ENCODE measurements around the gene NUDT16. TPM values are rescaled to one million over a fixed set of nuclear protein-coding genes. Genes with fewer than 3 reads are reported as not detected.

The NUDT16 gene
- total RNA-seq, 2 experiments from 2014 or later: 4.7 to 5.7 TPM

DNA sequence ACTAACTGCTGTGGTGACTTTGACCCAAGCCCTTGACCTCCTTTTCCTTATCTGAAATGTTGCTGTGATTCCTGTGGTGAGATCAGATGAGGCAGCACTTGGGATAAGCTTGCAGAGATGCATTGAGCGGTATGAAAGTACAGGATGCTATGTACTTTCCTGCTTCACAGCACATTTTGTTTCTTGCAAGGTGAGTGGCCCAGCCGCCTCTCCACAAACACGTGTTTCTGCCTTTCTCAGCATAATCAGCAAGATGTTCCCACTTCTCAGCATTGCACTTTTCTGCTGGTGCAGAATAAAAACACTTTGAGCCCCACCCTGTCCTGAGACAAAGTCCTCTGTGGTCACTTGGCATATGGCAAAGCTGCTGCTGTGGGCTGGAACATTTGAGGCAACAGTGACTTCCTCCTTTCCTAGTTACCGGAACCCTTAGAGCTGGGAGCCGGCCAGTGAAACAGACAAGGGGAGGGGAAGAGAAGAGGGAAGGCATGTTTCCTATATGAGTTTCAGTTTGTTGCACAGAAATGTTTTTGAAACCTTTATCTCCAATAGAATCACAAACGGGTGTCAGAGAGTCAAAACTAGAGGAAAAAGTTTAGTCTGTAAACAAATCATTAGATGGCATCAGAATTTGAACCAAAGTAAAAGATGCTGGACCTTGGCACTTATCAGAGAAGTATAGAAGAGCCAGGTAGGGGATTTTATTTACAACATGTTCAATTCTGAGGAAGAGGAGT is 5.0 kb downstream of the NUDT16 start:
- Mint-ChIP-seq H3K27ac (peak overlapping the region; percentile 27), H3K4me3 (peak overlapping the region; percentile 9), H3K27me3 (no peaks in the 10 kb centered on the region), H3K4me1 (ENCODE audit: low read depth) (peaks cover 41% of the 10 kb centered on the region), H3K36me3 (ENCODE audit: low read depth) (peaks cover 6% of the 10 kb centered on the region), H3K9me3 (no peaks in the 10 kb centered on the region)
- no peaks in the 10 kb centered on the region for H3K9me3 ChIP-seq (ENCODE audit: control insufficient read depth in 1 of 2, insufficient read depth in 1 of 2, low read length in 2 of 2)
- ChIA-PET POLR2A (no interaction called here), CTCF (no interaction called here)
- no peak for TF ChIP-seq CTCF (IDR thresholded peaks at IDR 0.05)
- peaks cover 2% of the 10 kb centered on the region for H3K36me3 ChIP-seq (ENCODE audit: insufficient read depth, low read length)
- H3K4me1 ChIP-seq (ENCODE audit: insufficient read depth, low read length): peaks cover 33% of the 10 kb centered on the region
- DNase-seq (peak in 3 of 14 experiments; percentile 13 to 39 (median 38)), ATAC-seq (ENCODE audit: poor library complexity) (no peak)
- no peak overlapping the region for H3K4me3 ChIP-seq (ENCODE audit: low read length)
- no peaks in the 10 kb centered on the region for H3K27me3 ChIP-seq (ENCODE audit: control insufficient read depth in 1 of 2, insufficient read depth in 2 of 2, low read length in 2 of 2)
- H3K27ac ChIP-seq (ENCODE audit: low read depth in 1 of 2, low read length in 2 of 2): peak overlapping the region in 1 of 2 donors; percentile 24
- intact Hi-C loops (cut with DNase I, micrococcal nuclease): loop anchor here (10.0 kb wide), 4 partner anchors 118 to 1028 kb away; partner anchors contain the start of genes ASTE1 (in 1 of the 2), ATP2C1 (in 1 of the 2), DNAJC13 (in 1 of the 2) and MRPL3 (in 1 of the 2)

DNA sequence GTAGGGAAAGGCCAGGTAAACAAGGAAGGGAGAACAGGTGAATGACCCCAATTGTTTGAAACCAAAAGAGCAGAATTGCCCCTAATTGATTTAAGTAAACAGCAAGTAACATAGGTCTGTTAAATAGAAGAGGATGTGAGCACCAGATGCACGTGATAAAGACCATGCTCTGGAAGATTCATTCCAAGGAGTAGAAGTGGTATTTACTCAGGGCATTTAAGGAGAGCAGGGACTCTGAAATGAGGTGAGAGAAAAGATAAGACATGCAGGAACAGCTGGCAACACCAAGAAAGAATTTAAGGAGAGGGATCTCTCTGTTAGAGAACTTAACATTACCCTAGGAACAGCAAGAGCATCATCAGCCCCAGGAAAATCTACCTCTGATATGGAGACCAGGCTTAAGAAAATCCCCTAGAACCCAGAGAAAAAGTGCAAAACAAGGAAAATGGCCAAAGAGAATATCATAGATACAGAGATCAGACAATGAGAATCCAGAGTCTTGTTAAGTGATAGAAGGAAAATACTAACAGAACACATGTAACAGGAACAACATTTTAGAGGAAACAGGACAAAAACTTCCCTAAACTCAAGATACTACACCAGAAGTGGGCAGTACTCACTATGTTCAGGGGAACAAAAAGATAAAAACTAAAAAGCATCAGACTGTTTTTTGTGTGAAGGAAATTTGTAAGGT is 6.4 kb downstream of the NUDT16 start:
- peaks cover 2% of the 10 kb centered on the region for H3K36me3 ChIP-seq (ENCODE audit: insufficient read depth, low read length)
- ATAC-seq (ENCODE audit: poor library complexity) (no peak), DNase-seq (no peak)
- CTCF ChIA-PET: no interaction called here
- no peaks in the 10 kb centered on the region for H3K36me3 Mint-ChIP-seq (ENCODE audit: low read depth)
- no peak overlapping the region for H3K4me3 Mint-ChIP-seq
- TF ChIP-seq CTCF (IDR thresholded peaks at IDR 0.05): no peak
- intact Hi-C loops (cut with DNase I, micrococcal nuclease): loop anchor here (1.0 to 10.0 kb wide), 5 partner anchors 99 to 1027 kb away; partner anchors contain the start of genes ASTE1 (in 1 of the 2), ATP2C1 (in 1 of the 2), DNAJC13 (in 1 of the 2) and MRPL3 (in 1 of the 2)
- peaks cover 22% of the 10 kb centered on the region for H3K4me1 ChIP-seq (ENCODE audit: insufficient read depth, low read length)
- no peaks in the 10 kb centered on the region for H3K9me3 ChIP-seq (ENCODE audit: control insufficient read depth in 1 of 2, insufficient read depth in 1 of 2, low read length in 2 of 2)
- POLR2A ChIA-PET: no interaction called here
- H3K27me3 Mint-ChIP-seq: no peaks in the 10 kb centered on the region
- peaks cover 31% of the 10 kb centered on the region for H3K4me1 Mint-ChIP-seq (ENCODE audit: low read depth)
- no peak overlapping the region for H3K4me3 ChIP-seq (ENCODE audit: low read length)
- no peaks in the 10 kb centered on the region for H3K9me3 Mint-ChIP-seq
- H3K27ac Mint-ChIP-seq: no peak overlapping the region
- H3K27ac ChIP-seq (ENCODE audit: low read depth in 1 of 2, low read length in 2 of 2): no peak overlapping the region
- H3K27me3 ChIP-seq (ENCODE audit: control insufficient read depth in 1 of 2, insufficient read depth in 2 of 2, low read length in 2 of 2): no peaks in the 10 kb centered on the region

GRCh38 chr3:131388490-131388799 is 6.9 kb downstream of the NUDT16 start:
- Mint-ChIP-seq H3K27me3 (no peaks in the 10 kb centered on the region), H3K9me3 (no peaks in the 10 kb centered on the region), H3K4me3 (no peak overlapping the region), H3K4me1 (ENCODE audit: low read depth) (peaks cover 27% of the 10 kb centered on the region), H3K27ac (no peak overlapping the region), H3K36me3 (ENCODE audit: low read depth) (no peaks in the 10 kb centered on the region)
- ChIA-PET POLR2A (no interaction called here), CTCF (no interaction called here)
- H3K4me1 ChIP-seq (ENCODE audit: insufficient read depth, low read length): peaks cover 19% of the 10 kb centered on the region
- no peak overlapping the region for H3K27ac ChIP-seq (ENCODE audit: low read depth in 1 of 2, low read length in 2 of 2)
- TF ChIP-seq CTCF (IDR thresholded peaks at IDR 0.05): no peak
- no peaks in the 10 kb centered on the region for H3K27me3 ChIP-seq (ENCODE audit: control insufficient read depth in 1 of 2, insufficient read depth in 2 of 2, low read length in 2 of 2)
- ATAC-seq (ENCODE audit: poor library complexity) (no peak), DNase-seq (no peak)
- intact Hi-C loops (cut with DNase I, micrococcal nuclease): loop anchor here (1.0 to 10.0 kb wide), 5 partner anchors 99 to 1026 kb away; partner anchors contain the start of genes ASTE1 (in 1 of the 2), ATP2C1 (in 1 of the 2), DNAJC13 (in 1 of the 2) and MRPL3 (in 1 of the 2)
- H3K4me3 ChIP-seq (ENCODE audit: low read length): no peak overlapping the region
- H3K9me3 ChIP-seq (ENCODE audit: control insufficient read depth in 1 of 2, insufficient read depth in 1 of 2, low read length in 2 of 2): no peaks in the 10 kb centered on the region
- peaks cover 2% of the 10 kb centered on the region for H3K36me3 ChIP-seq (ENCODE audit: insufficient read depth, low read length)
